Esophagus (tissue), 2 donors: ENCODE data around the gene DNAJC19. TPM values are rescaled to one million over a fixed set of nuclear protein-coding genes. Genes with fewer than 3 reads are reported as not detected.
"Not testable (repeated sequence)": the region's sequence is repeated elsewhere in the genome, so short reads cannot be mapped to it uniquely, and the experiment has no call there.

Experiments
- H3K27ac ChIP-seq, 2 donors: one replicate each; pipeline ENCODE4 v1.5.1; 2013; ENCODE audit warnings: low read depth in 2 of 2, mild to moderate bottlenecking in 2 of 2, inconsistent platforms in 1 of 2, low read length in 1 of 2, moderate library complexity in 1 of 2
- H3K27me3 ChIP-seq, 2 donors: one replicate each; pipeline ENCODE4 v1.6.1; 2013; ENCODE audit warnings: low read length in 2 of 2, control low read depth in 1 of 2, mild to moderate bottlenecking in 1 of 2; ENCODE audit not compliant: insufficient read depth in 2 of 2, control insufficient read depth in 1 of 2
- H3K36me3 ChIP-seq, 2 donors: one replicate each; pipeline ENCODE4 v1.6.1; 2013; ENCODE audit warnings: low read length in 1 of 2; ENCODE audit not compliant: control insufficient read depth in 2 of 2, insufficient read depth in 2 of 2
- H3K4me1 ChIP-seq, 2 donors: one replicate each; pipeline ENCODE4 v1.6.1; 2013; ENCODE audit warnings: low read length in 1 of 2; ENCODE audit not compliant: control insufficient read depth in 2 of 2, insufficient read depth in 2 of 2
- H3K4me3 ChIP-seq, 2 donors: one replicate each; pipeline ENCODE4 v1.5.1; 2013; ENCODE audit warnings: low read length in 2 of 2, mild to moderate bottlenecking in 2 of 2, low read depth in 1 of 2, moderate library complexity in 1 of 2
- H3K9me3 ChIP-seq, 2 donors: one replicate each; pipeline ENCODE4 v1.6.1; 2013; ENCODE audit warnings: mild to moderate bottlenecking in 2 of 2, low read depth in 1 of 2, low read length in 1 of 2, moderate library complexity in 1 of 2; ENCODE audit not compliant: control insufficient read depth in 2 of 2, insufficient read depth in 1 of 2
- WGBS, 2 donors: extraction: QIAGEN DNeasy Blood & Tissue Kit; methylation state at CpG; one replicate each; pipeline ENCODE4 v1.1.7; 2013; 5-methylcytosine and 5-hydroxymethylcytosine counted together
- polyA plus RNA-seq, 2 donors: library from polyadenylated mRNA; stranded (reverse); fragments of 200-250 nt; gene quantifications; one replicate each; pipeline ENCODE4 v1.2.3, GENCODE V29; 2013
- donor health status: healthy with polysubstance abuse.
- donor health status: Bipolar disorder and iron deficiency.

Gene DNAJC19
- 10 to 100 TPM; 35.6 to 36.1 TPM for polyA plus RNA-seq

GRCh38 chr3:180989291-180990163 is at the start of gene DNAJC19:
DNAJC19 (minus strand) TSS chr3:180989736; CDS start chr3:180989602, 134 bp downstream.
- Histone ChIP-seq H3K36me3 (no peaks in the 10 kb centered on the region), H3K9me3 (no peaks in the 10 kb centered on the region), H3K4me1 (no peaks in the 10 kb centered on the region), H3K4me3 (peak within 1 kb of the TSS; percentile 77 to 80), H3K27ac (peak within 1 kb of the TSS; percentile 90 to 92), H3K27me3 (no peaks in the 10 kb centered on the region)
- 0% methylated on average over 43 of the region's 43 CpGs for WGBS, 2 donors

GRCh38 chr3:181030948-181031347 is 41.4 kb upstream of the DNAJC19 start:
- Histone ChIP-seq H3K27ac (no peak overlapping the region), H3K4me1 (no peaks in the 10 kb centered on the region), H3K27me3 (no peaks in the 10 kb centered on the region), H3K36me3 (no peaks in the 10 kb centered on the region), H3K9me3 (peaks cover 0 to 3% of the 10 kb centered on the region in 2 donors), H3K4me3 (no peak overlapping the region)

GRCh38 chr3:181025204-181025603 is 35.7 kb upstream of the DNAJC19 start:
- H3K36me3 ChIP-seq = no peaks in the 10 kb centered on the region
- no peak overlapping the region for H3K27ac ChIP-seq
- no peak overlapping the region for H3K4me3 ChIP-seq
- no peaks in the 10 kb centered on the region for H3K27me3 ChIP-seq
- no peaks in the 10 kb centered on the region for H3K4me1 ChIP-seq
- H3K9me3 ChIP-seq = no peaks in the 10 kb centered on the region

- H3K27ac ChIP-seq = no peak overlapping the region
- H3K36me3 ChIP-seq = no peaks in the 10 kb centered on the region
- no peak overlapping the region for H3K4me3 ChIP-seq
- no peaks in the 10 kb centered on the region for H3K9me3 ChIP-seq
- no peaks in the 10 kb centered on the region for H3K27me3 ChIP-seq
- 68 to 70% methylated on average over 2 of the region's 2 CpGs for WGBS, 2 donors
- no peaks in the 10 kb centered on the region for H3K4me1 ChIP-seq
Observed at GRCh38 chr3:181017690-181018089, 28.2 kb upstream of the DNAJC19 start.

- Histone ChIP-seq H3K4me3 (no peak overlapping the region), H3K4me1 (no peaks in the 10 kb centered on the region), H3K9me3 (no peaks in the 10 kb centered on the region), H3K27ac (no peak overlapping the region), H3K27me3 (no peaks in the 10 kb centered on the region), H3K36me3 (no peaks in the 10 kb centered on the region)
- 68 to 74% methylated on average over 5 of the region's 5 CpGs for WGBS, 2 donors
Observed at GRCh38 chr3:181009225-181009624, 19.7 kb upstream of the DNAJC19 start.

GRCh38 chr3:181008796-181009195 is 19.3 kb upstream of the DNAJC19 start:
- WGBS, 2 donors = 65 to 73% methylated on average over 1 of the region's 1 CpG
- H3K27me3 ChIP-seq = no peaks in the 10 kb centered on the region
- H3K36me3 ChIP-seq = no peaks in the 10 kb centered on the region
- no peak overlapping the region for H3K27ac ChIP-seq
- H3K4me3 ChIP-seq = no peak overlapping the region
- H3K9me3 ChIP-seq = no peaks in the 10 kb centered on the region
- H3K4me1 ChIP-seq = no peaks in the 10 kb centered on the region

GRCh38 chr3:181007262-181007661 is 17.7 kb upstream of the DNAJC19 start:
- no peaks in the 10 kb centered on the region for H3K36me3 ChIP-seq
- no peaks in the 10 kb centered on the region for H3K9me3 ChIP-seq
- H3K4me1 ChIP-seq = no peaks in the 10 kb centered on the region
- no peak overlapping the region for H3K4me3 ChIP-seq
- H3K27ac ChIP-seq = no peak overlapping the region
- WGBS, 2 donors = 90 to 93% methylated on average over 3 of the region's 3 CpGs
- no peaks in the 10 kb centered on the region for H3K27me3 ChIP-seq

GRCh38 chr3:181006541-181006940 is 17.0 kb upstream of the DNAJC19 start:
- 84 to 87% methylated on average over 7 of the region's 7 CpGs for WGBS, 2 donors

GRCh38 chr3:181003469-181003868 is 13.9 kb upstream of the DNAJC19 start:
- H3K36me3 ChIP-seq, H3K4me3 ChIP-seq, H3K27ac ChIP-seq, H3K27me3 ChIP-seq, H3K4me1 ChIP-seq, H3K9me3 ChIP-seq: not testable (repeated sequence)
- WGBS, 2 donors = 50 to 53% methylated on average over 2 of the region's 2 CpGs

More at GRCh38 chr3:181006541-181006940, 17.0 kb upstream of the DNAJC19 start:
- H3K4me3 ChIP-seq = no peak overlapping the region
- H3K27ac ChIP-seq = no peak overlapping the region
- H3K27me3 ChIP-seq = no peaks in the 10 kb centered on the region
- no peaks in the 10 kb centered on the region for H3K36me3 ChIP-seq
- no peaks in the 10 kb centered on the region for H3K9me3 ChIP-seq
- no peaks in the 10 kb centered on the region for H3K4me1 ChIP-seq

GRCh38 chr3:181002331-181002730 is 12.8 kb upstream of the DNAJC19 start:
- WGBS, 2 donors = 84 to 87% methylated on average over 4 of the region's 4 CpGs
- H3K36me3 ChIP-seq, H3K27me3 ChIP-seq, H3K9me3 ChIP-seq, H3K4me1 ChIP-seq, H3K27ac ChIP-seq, H3K4me3 ChIP-seq: not testable (repeated sequence)
